SKM-1 treated with dmso at 0.1 percent for 144 hours (cell line): Measurements from ENCODE around the gene CYP4A11.
"Not testable (repeated sequence)": the region's sequence is repeated elsewhere in the genome, so short reads cannot be mapped to it uniquely, and the experiment has no call there.

ENCODE experiments used
- DNase-seq: peaks from one replicate; lab custom pipeline; 2025; ENCODE audit not compliant: unreplicated experiment; lab: John Stamatoyannopoulos, UW

The CYP4A11 gene

GRCh38 chr1:46941135-46941694, at the start of gene CYP4A11:
Gene CYP4A11, minus strand, starts transcription at chr1:46941476. Its CDS starts 43 bp downstream, at chr1:46941433.
- no peak for DNase-seq

DNA sequence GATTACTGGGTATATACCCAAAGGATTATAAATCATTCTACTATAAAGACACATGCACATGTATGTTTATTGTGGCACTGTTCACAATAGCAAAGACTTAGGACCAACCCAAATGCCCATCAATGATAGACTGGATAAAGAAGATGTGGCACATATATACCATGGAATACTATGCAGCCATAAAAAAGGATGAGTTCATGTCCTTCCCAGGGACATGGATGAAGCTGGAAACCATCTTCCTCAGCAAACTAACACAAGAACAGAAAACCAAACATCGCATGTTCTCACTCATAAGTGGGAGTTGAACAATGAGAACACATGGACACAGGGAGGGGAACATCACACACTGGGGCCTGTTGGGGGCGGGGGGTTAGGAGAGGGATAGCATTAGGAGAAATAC, 49.3 kb upstream of the CYP4A11 start:
- DNase-seq, result not testable (repeated sequence)

GRCh38 chr1:46983830-46984586, 42.7 kb upstream of the CYP4A11 start:
- no peak for DNase-seq

DNA sequence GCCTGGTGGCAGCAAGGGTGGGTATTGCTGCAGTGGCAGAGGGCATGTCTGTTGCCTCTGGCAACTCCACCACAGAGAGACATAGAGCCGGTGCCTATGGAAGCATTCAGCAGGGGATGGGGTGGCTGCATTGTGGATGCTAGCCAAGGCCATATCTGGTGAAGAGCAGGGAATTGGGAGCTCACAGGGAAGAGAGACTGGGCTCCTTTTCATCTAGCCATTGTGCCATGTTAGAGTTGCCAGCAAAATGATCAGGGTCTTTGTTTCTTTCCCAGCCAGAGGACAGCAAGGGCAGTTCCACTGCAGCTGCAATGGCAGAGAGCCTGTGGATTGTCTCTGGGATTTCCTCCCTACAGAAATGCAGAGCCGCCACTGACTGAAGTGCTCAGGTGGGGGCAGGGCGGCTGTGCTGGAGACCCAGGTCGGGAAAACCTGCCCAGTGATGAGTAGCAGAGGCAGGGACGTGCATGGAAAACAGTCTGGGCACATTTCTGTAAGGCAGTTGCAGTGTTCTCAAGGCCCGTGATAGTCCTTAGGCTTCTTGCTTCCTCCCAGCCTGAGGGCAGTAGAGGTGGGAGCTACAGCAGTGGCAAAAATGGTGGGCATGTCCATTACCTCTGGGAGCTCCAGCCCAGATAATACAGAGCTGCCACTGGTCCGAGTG, 42.0 kb upstream of the CYP4A11 start:
- DNase-seq, result no peak

GRCh38 chr1:46969014-46969619, 27.8 kb upstream of the CYP4A11 start:
- DNase-seq, result no peak

- DNase-seq, result not testable (repeated sequence)
Observed at GRCh38 chr1:46962272-46962671, 21.0 kb upstream of the CYP4A11 start.

DNA sequence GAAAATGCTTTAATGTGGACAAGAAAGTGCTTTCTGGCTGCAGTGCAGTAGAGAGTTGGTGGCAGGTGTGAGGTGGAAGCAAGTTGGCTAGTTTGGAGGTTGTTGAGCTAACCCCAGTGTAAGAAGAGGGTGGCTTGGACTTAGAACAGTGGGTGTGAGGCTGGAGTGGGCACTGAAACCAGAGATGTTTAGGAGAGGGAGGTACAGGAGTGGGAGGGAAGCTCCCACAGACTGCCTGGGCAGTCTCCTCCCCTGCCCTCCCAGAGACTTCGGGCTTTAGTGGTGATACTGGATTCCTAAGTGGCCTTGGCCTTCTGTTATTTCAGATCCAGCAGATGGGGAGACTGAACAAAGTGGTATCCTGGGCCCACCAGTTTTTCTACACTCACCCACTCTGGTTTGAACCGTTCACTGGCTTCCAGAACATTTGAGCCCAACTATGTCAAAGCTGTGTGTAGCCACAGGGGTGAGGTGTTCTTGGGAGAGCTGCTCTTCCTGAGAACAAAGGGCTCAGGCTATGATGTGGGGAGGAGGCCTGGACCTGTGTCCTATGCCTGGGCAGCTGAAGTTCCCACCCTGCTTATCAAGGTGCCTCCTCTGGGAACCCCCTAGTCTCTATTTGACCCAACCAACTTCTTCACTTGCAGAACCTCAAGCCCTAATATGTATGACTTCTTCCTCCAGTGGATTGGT, 19.9 kb upstream of the CYP4A11 start:
- DNase-seq, result no peak

DNA sequence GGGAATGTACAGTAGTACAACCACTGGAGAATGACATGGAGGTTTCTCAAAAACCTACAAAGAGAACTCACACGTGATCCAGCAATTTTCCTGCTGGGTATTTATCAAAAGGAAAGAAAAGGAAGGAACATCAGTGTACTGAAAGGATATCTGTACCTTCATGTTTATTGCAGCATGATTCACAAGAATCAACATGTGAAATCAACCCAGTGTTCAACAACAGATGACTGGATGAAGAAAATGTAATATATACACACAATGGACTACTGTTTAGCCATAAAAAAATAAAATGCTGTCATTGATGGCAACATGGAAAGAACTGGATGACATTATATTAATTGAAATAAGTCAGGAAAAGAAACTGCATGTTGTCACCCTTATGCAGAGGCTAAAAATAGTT, 19.0 kb upstream of the CYP4A11 start:
- DNase-seq, result no peak

GRCh38 chr1:46955116-46955515, 13.8 kb upstream of the CYP4A11 start:
- DNase-seq, result not testable (repeated sequence)

DNA sequence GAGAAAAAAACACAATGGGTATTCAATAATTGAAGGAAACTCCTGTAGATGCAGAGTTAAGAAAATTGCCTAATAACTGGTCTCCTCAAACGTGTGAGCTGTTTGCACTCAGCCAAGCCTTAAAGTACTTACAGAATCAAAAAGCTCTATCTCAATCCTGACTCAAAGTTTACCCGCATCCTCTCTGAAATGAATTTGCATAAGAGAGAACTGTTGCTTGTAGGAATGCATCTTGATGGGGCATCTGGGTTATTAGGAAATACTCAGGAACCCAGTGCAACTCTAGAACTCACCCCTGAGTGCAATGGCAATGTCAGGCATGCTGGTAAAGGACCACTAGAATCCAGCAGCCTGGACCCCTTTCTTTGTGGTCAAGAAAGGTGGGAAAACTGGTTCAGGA, 12.6 kb upstream of the CYP4A11 start:
- not testable (repeated sequence) for DNase-seq

DNA sequence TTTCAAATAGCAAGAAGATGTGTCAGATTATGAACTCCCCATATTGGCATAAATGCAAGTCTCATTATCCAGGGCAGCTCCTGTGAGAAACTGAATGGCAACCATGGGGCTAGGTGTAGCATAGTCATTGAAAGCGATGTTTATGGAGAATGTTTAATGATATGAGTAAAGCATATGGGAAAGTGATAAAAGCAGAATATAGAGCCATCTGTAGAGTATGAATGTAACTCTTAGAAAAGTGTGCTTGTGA, 8.1 kb upstream of the CYP4A11 start:
- not testable (repeated sequence) for DNase-seq

- no peak for DNase-seq
Observed at GRCh38 chr1:46948629-46949416, 7.5 kb upstream of the CYP4A11 start.

DNA sequence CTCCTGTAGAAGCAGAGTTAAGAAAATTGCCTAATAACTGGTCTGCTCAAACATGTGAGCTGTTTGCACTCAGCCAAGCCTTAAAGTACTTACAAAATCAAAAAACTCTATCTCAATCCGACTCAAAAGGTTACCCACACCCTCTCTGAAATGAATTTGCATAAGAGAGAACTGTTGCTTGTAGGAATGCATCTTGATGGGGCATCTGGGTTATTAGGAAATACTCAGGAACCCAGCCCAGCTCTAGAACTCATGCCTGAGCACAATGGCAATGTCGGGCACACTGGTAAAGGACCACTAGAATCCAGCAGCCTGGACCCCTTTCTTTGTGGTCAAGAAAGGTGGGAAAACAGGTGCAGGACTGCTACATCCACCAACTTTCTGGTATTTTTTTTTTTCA, 6.4 kb upstream of the CYP4A11 start:
- not testable (repeated sequence) for DNase-seq

- no peak for DNase-seq
Observed at GRCh38 chr1:46942086-46942485, 810 bp upstream of the CYP4A11 start.

- DNase-seq, result no peak
Observed at GRCh38 chr1:46940307-46940706, 969 bp downstream of the CYP4A11 start.

GRCh38 chr1:46937270-46937669, 4.0 kb downstream of the CYP4A11 start:
- DNase-seq, result no peak

- DNase-seq, result no peak
Observed at GRCh38 chr1:46936788-46937187, 4.5 kb downstream of the CYP4A11 start.

- peak; percentile 2 for DNase-seq
Observed at GRCh38 chr1:46934852-46935251, 6.4 kb downstream of the CYP4A11 start.

DNA sequence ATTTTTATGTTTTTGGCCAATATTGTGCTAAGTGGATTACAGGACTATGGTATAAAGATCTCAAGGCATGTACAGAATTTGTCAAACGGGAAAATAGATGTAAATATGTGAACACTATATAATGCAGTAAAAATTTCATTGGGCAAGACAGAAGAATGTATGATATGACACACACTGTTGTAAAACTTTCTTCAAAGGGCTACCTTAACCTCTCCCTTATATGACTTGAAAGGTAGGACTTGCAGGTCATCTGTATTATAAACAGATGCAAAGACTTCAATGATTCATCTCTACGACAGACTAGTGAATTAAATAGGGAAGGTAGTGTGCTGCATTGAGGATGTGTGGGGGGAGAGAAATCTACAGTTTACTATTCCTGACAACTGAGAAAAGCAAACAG, 9.3 kb downstream of the CYP4A11 start:
- DNase-seq, result not testable (repeated sequence)

DNA sequence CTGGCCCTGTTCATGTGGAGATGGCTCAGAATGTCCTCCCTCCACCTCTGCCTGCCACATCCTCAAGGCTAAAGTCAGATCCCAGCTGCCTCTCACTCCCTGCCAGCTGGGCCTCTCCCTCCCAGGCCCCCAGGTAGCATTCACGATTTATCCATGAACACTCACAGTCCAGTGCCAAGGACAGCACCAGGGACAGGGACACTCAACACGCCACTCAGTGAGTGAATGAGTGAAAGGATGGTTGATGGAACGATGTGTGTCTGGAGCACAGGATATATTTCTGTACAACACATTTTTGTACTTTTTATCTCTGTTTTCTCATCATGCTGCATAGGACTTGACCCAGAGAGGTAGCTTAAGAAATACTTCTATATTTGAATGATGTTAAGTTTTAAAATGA, 10.1 kb downstream of the CYP4A11 start:
- DNase-seq, result no peak
